RPMI7951 (cell line): Measurements from ENCODE around the gene AGBL4. TPM values are rescaled to one million over a fixed set of nuclear protein-coding genes. Genes with fewer than 3 reads are reported as not detected.

Experiments
- DNase-seq: peaks from one replicate; pipeline ENCODE4 v3.0.0-alpha.2; 2012; ENCODE audit warnings: low read depth
- total RNA-seq: library from RNA; depleted of rRNA; stranded (reverse); fragments of >200 nt; shearing (Covaris generic); gene quantifications from 2 replicates; pipeline ENCODE4 v1.2.3, GENCODE V29; 2014

Gene AGBL4
- total RNA-seq, 1 experiment from 2014 or later = not detected

DNA sequence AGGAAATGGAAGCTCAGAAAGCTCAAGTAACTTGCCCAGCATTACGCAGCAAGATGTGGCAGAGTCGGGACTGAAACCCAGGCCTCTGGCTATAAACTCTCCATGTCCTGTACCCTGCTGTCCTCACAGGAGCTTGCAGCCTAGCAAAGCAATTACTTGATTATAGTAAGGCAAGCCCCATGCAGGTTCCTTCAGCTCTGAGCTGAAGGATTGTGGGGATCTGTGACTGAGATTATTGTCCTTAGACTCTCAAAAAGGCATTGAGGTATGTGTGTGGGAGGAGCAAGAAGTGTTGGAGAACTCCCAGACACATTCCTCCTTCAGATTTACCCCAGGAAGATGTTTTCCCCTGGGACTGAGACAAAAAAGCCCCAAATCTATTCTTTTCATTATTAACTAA, 1427.7 kb downstream of the AGBL4 start:
- DNase-seq = no peak

- no peak for DNase-seq
These were observed 1428.1 kb downstream of the AGBL4 start for GRCh38 chr1:48595613-48596012.

DNA sequence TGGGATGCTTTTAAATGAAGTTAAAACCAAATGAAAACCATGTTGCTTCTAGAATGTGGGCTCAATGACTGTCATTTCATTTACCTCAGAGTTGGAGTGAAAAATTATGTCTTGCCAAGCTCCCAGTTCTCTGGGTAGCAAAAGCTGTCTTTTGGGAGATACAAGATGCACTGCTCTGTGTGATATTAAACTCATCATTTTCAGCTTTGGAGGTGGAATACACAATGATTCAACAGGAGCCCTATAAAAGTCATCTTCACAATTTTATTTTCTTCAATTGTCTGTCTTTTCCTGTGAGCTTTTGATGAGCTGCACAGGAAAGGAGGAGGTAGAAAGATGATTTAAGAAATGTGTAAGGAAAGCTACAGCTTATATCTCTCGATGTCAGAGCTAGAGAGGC, 1431.4 kb downstream of the AGBL4 start:
- no peak for DNase-seq

- no peak for DNase-seq
These were observed 1432.6 kb downstream of the AGBL4 start for GRCh38 chr1:48591181-48591580.

GRCh38 chr1:48588061-48588460, 1435.7 kb downstream of the AGBL4 start:
- DNase-seq = no peak

DNA sequence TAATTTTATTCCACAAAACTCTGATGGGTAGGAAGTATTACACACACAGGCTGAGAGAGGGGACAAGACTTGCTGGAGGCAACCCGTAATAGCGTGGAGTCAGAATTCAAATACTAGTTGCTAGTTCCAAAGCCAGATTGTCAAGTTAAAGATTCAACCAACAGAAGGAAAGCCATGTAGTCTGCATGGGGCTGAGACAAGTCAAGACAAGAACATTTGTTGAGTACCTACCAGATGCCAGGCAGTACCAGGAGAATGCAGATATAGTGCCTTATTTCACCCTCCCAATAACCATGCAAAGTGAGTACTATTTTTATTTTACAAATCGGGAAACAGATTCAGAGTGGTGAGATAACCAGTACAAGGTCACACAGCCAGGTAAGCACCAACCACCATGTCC, 1441.3 kb downstream of the AGBL4 start:
- DNase-seq = no peak

- no peak for DNase-seq
These were observed 1442.5 kb downstream of the AGBL4 start for GRCh38 chr1:48581270-48581669.

DNA sequence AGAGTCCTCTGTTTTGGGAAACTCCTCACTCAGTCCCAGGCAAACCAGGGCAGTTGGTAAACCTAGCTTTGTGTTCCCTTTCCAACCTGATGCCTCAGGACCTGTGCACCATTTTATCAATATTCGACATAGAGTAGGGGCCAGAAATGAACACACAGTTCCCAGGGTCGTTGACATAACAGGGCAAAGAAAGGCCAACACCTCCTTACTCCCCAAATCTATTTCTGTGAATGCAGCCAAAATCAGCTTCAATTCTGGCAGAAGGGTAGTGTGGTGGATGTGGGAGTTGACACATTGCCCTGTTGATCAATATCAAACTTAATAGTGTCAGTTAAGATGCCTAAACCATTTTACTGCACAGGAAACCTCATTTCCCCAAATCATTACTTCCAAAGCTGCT, 1447.2 kb downstream of the AGBL4 start:
- DNase-seq = no peak

DNA sequence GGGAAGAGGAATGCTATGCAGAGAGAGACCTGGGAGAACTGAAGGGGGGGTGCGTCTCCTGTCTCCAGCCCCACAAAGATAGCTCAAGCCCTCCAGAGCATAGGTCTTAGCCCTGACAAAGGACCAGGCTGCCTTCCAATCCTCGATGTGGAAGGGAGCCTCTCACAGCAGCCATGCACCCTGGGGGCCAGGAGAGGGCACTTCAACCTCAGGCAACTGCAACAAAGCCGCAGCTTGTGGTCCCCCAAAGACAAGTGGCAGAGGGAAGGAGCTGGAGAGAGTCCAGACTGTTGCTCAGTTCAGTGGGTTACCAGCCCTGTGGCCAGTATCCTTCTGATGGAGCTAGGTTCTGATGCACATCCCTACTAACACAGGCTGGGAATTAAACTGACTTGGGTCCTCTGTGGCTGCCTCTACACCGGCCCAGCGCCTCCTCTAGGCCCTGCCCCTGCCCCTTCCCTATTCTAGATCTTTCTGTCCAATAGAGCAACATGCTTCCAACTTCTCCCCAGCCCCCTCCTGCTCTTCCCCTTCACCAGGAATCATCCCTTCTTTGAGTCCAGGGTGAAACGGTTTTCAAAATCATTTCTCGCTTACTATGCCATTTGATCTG, 1451.0 kb downstream of the AGBL4 start:
- peak; percentile 77 for DNase-seq

DNA sequence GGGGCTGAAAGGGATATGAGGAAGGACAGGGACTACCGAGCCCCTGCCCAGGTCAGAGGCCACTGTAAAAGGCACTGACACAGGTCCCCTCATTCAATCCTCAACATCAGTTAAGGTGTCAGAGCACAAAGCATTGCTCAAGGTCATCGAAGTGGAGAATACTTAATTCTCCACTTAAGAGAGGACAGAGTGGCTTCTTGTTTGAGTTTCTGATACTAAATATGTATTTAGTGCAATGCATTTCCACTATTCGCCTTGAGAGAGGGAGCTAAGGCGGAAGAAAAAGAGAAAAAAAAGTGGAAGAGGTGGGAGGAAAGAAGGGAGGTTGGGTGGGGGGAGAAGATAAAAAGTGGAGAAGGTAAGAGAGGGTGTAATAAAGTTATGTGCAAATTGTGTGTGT, 1451.6 kb downstream of the AGBL4 start:
- DNase-seq = no peak

DNA sequence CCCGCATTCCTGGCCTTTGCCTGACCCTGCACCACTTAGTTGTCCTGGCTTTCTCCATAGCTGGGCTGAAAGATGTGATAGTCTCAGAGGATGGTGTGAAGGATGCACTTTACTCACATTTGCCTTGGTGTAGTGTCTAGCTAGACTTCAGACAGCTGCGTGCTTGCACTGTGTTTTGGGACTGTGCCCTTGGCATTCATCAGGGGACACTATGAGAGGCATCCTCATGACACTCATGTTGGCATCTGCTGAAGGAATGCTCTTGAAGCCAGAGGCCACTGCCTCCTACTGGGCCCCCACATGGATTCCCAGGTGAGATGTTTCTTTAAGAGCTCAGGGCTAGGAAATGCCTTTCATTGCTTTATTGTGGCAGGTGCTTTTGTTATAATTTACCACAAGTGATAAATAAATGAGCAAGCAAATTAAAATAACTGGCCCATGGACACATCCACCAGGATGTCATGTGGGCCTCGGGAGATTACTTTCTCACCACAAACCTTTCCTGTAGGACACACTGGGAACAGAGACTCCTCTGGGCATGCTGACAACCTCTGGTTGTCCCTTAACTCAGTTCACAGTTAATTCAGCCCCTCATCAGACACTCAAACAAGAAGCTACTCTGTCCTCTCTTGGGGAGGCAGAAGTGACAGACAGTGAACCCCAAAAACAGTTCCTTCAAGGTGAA, 1452.3 kb downstream of the AGBL4 start:
- DNase-seq = no peak

- no peak for DNase-seq
These were observed 1453.2 kb downstream of the AGBL4 start for GRCh38 chr1:48570568-48570967.

DNA sequence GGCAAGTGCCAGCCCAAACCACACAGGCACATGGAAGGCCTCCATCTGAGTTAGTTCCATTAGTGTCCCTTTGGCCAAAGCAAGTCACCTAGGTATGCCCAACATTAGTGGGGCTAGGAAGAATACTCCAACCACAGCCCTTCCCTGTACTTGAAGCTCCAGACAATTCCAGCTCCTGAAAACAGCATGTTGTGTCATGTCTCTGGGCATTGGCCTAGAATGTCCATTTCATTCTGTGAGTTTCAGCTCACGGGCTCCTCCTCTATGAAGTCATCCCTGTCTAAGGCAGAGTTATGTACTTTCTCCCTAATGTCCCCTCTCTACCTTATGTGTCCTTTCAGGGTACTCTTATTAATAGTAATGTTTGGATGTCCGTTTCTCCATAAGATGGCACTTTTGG, 1455.3 kb downstream of the AGBL4 start:
- no peak for DNase-seq

DNA sequence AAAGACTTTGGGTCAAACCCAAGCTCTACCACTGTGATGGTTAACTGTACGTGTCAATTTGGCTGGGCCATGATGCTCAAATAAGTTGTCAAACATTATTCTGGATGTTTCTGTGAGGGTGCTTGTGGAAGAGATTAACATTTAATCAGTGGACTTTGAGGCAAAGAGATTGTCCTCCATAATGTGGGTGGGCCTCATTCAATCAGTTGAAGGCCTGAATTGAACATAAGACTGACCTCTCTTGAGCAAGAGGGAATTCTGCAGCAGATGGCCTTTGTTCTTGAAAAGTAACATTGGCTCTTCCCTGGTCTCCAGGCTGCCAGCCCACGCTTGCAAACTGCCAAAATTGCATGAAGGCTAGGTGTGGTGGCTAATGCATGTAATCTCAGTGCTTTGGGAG, 1457.3 kb downstream of the AGBL4 start:
- DNase-seq = no peak

GRCh38 chr1:48563021-48563420, 1460.7 kb downstream of the AGBL4 start:
- no peak for DNase-seq

DNA sequence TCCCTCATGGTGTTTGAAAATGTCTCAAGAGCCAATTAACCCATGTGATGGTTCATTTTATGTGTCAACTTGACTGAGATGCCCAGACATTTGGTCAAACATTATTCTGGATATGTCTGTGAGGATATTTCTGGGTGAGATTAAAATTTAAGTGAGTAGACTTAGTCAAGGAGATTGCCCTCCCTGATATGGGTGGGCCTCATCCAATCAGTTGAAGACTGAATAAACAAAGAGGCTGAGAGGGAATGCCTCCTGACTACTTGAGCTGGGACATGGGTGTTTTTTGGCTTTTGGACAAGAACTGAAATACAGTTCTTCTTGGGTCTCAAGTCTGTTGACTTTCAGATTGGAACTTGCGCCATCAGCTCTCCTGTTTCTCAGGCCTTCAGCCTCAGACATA, 1462.3 kb downstream of the AGBL4 start:
- DNase-seq = no peak

GRCh38 chr1:48560577-48560976, 1463.2 kb downstream of the AGBL4 start:
- no peak for DNase-seq

GRCh38 chr1:48560116-48560515, 1463.6 kb downstream of the AGBL4 start:
- no peak for DNase-seq

DNA sequence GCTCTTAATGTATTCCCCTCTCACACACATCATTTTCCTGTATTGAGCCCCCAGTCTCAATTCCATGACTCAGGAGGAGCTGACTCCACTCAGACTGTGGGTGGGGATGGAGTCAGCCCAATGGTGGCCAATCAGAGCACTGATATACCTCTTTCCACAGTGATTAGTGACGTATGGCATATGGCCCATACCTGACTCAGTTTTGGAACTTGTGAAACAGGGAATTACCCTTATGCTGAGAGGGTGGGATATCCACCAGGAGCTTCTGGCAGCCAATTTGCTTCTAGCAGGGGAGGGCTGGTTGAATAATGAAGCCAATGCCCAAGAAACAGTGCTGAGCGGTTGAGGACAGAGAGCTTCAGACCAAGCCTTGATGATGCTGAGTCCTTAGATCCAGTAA, 1465.4 kb downstream of the AGBL4 start:
- no peak for DNase-seq

DNA sequence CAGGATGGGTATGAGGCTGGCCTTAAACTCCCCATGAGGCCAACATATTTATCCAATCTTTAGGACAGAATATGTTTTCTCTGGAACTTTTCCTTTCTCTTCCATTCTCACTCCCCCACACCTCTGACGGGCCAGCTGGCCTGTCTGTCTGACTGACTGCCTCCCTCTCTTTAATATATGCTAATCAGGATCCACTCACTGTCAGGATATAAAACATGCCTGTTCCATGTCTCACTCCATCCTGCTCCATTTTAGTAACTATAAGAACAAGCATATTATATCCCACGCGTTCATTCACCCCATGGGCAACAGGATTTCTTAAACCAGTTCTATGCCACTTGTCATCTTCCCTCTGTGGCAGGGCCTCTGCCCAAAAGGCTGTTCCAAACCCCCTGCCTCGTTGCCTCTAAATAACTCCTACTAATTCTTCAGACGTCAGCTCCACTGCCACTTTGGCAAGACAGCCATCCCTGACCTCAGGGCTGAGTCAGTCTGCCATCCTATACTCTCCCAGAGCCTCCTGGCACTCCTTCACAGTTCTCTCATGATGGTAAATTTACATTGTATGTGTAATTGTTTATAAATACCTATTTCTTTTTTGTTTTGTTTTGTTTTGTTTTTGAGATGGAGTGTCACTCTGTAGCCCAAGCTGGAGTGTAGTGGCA, 1467.4 kb downstream of the AGBL4 start:
- no peak for DNase-seq

DNA sequence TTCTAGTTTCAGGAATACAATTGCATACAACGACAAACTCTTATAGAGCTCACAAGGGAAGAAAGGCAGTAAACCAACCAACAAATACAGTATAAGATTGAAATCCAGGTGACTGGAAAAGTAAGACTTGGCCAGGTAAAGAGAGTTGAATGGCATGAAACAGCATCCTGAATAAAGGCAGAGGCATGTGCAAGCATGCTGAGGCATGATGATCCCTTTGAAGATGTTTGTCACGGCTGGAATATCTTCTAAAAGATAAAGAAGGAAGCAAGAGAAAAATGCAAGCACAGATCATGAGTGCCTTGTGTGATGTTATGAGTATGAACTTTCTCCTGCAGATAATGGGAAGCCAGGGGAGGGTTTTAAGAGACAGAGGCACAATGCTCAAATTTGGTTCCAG, 1468.5 kb downstream of the AGBL4 start:
- DNase-seq = no peak

GRCh38 chr1:48552903-48553606, 1470.7 kb downstream of the AGBL4 start:
- no peak for DNase-seq

DNA sequence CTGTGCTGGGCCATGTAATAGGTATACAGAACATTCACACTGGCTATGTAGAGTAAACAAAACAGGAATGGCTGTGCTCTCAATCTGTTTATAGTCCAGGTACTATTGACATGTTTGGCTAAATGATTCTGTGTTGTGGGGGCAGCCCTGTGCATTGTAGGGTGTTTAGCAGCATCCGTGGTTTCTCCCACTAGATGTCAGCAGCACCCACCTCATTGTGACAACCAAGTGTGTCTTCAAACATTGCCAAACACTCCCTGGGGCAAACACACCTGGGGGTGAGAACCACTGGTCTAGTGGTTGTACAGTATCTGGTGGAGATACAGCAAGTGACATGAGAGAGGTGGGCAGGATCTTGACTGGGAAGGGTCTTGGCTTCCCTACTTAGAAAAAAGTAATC, 1471.3 kb downstream of the AGBL4 start:
- DNase-seq = peak; percentile 16
